ENCODE results near the gene HM13.
"Not testable (repeated sequence)": the region's sequence is repeated elsewhere in the genome, so short reads cannot be mapped to it uniquely, and the experiment has no call there.

DNA sequence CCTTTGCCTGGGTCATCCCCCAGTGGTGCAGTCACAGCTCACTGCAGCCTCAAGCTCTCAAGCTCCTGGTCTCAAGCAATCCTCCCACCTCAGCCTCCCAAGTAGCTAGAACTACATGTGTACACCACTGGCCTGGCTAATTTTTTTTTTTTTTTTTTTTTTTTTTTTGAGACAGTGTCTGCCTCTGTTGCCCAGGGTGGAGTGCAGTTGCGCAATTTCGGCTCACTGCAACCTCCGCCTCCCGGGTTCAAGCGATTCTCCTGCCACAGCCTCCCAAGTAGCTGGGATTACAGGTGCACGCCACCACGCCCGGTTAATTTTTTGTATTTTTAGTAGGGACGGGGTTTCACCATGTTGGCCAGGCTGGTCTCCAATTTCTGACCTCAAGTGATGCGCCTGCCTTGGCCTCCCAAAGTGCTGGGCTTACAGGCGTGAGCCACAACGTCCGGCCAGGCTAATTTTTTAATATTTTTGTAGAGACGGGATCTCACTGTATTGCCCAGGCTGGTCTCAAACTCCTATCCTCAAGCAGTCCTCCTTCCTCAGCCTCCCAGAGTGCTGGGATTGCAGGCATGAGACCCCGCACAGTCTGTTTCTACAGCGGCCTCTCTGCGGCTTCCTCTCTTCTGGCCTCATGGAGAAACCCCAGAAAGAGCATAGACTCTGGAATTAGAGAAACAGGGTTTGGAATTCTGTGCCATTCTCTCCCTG, 65.9 kb downstream of the HM13 start:
- TF ChIP-seq, protein P1, sequence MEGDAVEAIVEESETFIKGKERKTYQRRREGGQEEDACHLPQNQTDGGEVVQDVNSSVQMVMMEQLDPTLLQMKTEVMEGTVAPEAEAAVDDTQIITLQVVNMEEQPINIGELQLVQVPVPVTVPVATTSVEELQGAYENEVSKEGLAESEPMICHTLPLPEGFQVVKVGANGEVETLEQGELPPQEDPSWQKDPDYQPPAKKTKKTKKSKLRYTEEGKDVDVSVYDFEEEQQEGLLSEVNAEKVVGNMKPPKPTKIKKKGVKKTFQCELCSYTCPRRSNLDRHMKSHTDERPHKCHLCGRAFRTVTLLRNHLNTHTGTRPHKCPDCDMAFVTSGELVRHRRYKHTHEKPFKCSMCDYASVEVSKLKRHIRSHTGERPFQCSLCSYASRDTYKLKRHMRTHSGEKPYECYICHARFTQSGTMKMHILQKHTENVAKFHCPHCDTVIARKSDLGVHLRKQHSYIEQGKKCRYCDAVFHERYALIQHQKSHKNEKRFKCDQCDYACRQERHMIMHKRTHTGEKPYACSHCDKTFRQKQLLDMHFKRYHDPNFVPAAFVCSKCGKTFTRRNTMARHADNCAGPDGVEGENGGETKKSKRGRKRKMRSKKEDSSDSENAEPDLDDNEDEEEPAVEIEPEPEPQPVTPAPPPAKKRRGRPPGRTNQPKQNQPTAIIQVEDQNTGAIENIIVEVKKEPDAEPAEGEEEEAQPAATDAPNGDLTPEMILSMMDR (IDR thresholded peaks at IDR 0.05): not testable (repeated sequence)
- TF ChIP-seq POLR2AphosphoS5, POLR2A (IDR thresholded peaks at IDR 0.05): not testable (repeated sequence)

All from prostate gland (tissue), 2 donors.